ENCODE results near the gene HHATL.

Gene HHATL

DNA sequence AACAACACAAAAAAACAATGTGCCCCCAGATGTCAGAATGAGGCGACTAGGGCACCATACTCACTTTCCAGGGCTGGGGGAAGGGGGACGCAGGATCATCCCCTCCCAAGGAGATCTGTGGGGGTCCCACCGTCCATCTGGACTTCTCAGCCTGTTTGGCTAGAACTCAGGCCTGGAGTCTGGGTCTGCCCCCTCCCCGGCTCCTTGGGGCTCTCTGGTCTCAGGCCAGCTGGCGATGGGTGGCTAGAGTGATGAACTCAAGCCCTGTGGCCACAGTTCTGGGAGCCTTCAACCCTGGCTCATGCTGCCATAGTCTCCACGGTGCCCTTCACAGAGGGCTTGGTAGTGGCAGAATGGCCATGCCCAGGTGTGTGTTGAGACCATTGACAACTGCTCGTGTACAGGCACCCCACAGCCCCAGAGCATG, 35.5 kb downstream of the HHATL start:
- DNase-seq (ENCODE audit: low read depth), result no peak
- no peak overlapping the region for H3K4me3 ChIP-seq (ENCODE audit: low read length)
- TF ChIP-seq, protein P1, sequence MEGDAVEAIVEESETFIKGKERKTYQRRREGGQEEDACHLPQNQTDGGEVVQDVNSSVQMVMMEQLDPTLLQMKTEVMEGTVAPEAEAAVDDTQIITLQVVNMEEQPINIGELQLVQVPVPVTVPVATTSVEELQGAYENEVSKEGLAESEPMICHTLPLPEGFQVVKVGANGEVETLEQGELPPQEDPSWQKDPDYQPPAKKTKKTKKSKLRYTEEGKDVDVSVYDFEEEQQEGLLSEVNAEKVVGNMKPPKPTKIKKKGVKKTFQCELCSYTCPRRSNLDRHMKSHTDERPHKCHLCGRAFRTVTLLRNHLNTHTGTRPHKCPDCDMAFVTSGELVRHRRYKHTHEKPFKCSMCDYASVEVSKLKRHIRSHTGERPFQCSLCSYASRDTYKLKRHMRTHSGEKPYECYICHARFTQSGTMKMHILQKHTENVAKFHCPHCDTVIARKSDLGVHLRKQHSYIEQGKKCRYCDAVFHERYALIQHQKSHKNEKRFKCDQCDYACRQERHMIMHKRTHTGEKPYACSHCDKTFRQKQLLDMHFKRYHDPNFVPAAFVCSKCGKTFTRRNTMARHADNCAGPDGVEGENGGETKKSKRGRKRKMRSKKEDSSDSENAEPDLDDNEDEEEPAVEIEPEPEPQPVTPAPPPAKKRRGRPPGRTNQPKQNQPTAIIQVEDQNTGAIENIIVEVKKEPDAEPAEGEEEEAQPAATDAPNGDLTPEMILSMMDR (IDR thresholded peaks at IDR 0.05; ENCODE audit: insufficient read depth, low read depth, low read length, missing control alignments), result no peak

DNA sequence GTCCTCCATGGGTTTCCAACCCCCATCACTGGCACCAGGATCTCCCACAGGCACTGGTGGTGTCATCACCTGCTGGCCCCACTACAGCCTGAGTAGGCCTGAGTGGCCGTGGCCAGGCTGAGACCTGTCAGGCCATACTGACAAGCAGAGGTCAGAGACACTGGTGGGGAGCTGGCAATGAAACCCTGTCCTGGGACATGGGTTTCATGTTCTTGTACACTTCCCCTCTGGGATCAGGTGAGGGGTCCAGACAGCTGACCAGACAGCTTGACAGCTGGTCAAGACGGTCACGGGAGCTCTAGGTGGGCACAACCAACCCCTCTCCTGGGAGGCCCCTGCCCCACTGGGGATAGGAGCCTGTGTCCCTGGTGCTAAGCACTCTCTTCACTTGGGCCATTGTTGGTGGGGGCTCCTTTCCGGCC, 36.0 kb downstream of the HHATL start:
- TF ChIP-seq, protein P1 (IDR thresholded peaks at IDR 0.05; ENCODE audit: insufficient read depth, low read depth, low read length, missing control alignments), result no peak
- H3K4me3 ChIP-seq (ENCODE audit: low read length), result no peak overlapping the region
- no peak for DNase-seq (ENCODE audit: low read depth)

DNA sequence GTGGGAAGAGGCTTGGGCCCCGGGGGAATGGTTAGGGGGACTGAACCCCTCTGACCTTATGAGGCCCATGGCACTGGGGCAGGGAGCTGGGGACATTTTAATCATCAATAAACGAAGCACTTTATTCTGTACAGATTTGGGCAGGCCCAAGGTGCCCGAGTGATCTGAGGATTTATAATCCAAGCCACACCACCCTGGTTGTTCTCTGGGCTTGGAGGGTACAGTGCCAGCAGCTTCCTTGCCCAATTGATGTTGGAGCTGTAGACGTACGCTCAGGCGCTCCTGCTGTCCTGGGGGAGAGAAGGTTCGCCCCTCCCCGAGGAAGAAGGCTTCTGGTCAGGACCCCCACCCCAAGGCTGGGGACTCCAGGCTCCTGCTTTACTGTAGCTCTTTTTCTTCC, 36.6 kb downstream of the HHATL start:
- no peak overlapping the region for H3K4me3 ChIP-seq (ENCODE audit: low read length)
- TF ChIP-seq, protein P1 (IDR thresholded peaks at IDR 0.05; ENCODE audit: insufficient read depth, low read depth, low read length, missing control alignments), result no peak
- no peak for DNase-seq (ENCODE audit: low read depth)

DNA sequence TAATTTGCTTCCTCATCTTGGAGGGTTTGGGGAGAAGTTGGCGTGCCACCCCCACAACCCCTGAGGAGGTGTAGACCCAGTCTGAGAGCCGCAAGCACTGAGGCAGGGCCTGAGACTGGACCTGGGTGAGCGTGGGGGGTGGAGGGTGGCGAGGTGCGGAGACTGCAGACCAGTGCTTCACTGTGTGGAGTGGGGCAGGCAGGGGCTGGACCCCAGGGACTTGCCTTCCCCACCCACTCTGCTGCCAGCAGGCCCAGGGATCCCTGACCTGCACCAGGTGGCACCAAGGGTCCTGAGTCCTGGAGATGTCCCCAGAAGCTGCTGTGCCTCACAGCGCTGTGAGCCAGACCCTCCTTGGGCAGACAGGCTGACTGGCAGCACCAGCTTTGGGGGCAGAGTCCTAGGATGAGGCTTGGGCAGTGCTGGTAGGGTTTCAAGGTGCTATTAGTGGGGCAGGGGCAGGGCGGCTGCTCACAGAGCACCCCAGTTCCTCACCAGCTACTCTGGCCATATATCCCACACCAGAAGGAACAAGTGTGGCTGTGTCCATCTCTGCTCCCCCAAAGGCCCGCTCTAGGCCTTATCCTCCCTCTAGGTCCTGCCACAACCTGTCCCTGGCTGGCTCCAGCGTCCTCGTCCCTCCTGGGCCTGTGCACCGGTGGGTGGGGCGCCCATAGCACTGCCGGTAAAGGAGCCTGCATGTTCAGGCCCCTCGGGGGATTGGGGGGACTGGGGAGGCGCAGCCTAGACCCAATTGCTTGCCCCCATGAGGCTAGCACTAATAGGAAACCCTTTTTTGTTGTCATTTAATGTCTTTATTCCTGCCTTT, 37.3 kb downstream of the HHATL start:
- no peak overlapping the region for H3K4me3 ChIP-seq (ENCODE audit: low read length)
- DNase-seq (ENCODE audit: low read depth), result no peak
- TF ChIP-seq, protein P1 (IDR thresholded peaks at IDR 0.05; ENCODE audit: insufficient read depth, low read depth, low read length, missing control alignments), result no peak

DNA sequence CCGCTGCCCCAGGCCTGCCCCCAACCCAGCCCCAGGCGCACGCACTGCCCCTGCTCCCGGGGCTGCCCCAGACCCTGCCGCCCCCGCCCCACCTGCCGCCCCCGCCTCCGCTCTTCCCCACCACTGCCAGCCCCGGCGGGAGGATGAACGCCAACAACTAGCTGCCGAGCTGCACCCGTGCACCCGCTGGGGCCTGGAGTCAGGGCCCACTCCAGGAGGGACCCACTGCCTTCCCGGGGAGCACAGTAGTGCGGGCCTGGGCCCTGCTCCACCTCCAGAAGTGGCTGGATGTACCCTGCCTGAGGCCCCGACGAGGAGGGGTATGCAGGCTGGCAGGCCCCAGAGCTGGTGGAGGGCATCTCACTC, 38.2 kb downstream of the HHATL start:
- H3K4me3 ChIP-seq (ENCODE audit: low read length), result no peak overlapping the region
- DNase-seq (ENCODE audit: low read depth), result no peak
- TF ChIP-seq, protein P1 (IDR thresholded peaks at IDR 0.05; ENCODE audit: insufficient read depth, low read depth, low read length, missing control alignments), result no peak

DNA sequence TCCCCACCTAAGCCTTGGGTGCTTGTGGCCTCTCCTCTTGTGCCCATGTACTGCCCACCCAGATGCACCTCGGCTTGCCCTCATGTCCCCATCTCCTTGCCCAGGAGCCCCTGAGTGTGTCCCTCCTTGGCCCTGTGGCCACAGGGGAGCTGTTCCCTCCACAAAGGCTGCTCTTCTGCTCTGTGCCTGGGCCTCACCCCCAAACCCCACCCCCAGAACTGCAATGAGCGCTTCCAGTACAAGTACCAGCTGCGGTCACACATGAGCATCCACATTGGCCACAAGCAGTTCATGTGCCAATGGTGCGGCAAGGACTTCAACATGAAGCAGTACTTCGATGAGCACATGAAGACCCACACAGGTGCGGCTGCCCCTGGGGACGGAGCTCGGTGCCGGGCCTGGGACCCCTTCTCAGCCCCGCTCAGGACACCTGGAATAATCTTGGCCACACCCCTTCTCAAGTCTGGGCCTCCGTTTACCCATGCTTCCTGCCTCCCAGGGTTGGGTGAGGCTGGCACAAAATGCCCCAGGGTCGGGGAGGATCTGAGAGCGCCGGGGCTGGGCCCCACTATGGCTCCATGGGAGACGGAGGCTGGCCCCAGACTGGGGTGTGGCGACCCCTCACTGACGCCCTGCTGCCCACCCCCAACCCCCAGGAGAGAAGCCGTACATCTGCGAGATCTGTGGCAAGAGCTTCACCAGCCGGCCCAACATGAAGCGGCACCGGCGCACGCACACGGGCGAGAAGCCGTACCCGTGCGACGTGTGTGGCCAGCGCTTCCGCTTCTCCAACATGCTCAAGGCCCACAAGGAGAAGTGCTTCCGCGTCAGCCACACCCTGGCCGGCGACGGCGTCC, 38.8 kb downstream of the HHATL start:
- TF ChIP-seq, protein P1 (IDR thresholded peaks at IDR 0.05; ENCODE audit: insufficient read depth, low read depth, low read length, missing control alignments), result no peak
- no peak for DNase-seq (ENCODE audit: low read depth)
- H3K4me3 ChIP-seq (ENCODE audit: low read length), result no peak overlapping the region
